ENCODE data around the gene RBMXL3. TPM values are rescaled to one million over a fixed set of nuclear protein-coding genes. Genes with fewer than 3 reads are reported as not detected.

Gene RBMXL3
- total RNA-seq, 4 donors from 2014 or later: not detected

GRCh38 chrX:115177932-115178331 lies 11.3 kb upstream of the RBMXL3 start:
- H3K36me3 ChIP-seq: no peaks in the 10 kb centered on the region
- H3K9me3 ChIP-seq: no peaks in the 10 kb centered on the region
- H3K4me3 ChIP-seq: no peak overlapping the region
- TF ChIP-seq CTCF (IDR thresholded peaks at IDR 0.05): no peak
- no peak for TF ChIP-seq POLR2A (IDR thresholded peaks at IDR 0.05)
- no peak for TF ChIP-seq EP300 (IDR thresholded peaks at IDR 0.05)
- peaks cover 0 to 9% of the 10 kb centered on the region in 2 donors for H3K27me3 ChIP-seq
- no peak for DNase-seq (ENCODE audit: low spot score in 2 of 2)
- H3K27ac ChIP-seq: no peak overlapping the region
- WGBS, 2 donors: 81 to 92% methylated on average over 4 of the region's 4 CpGs
- no peaks in the 10 kb centered on the region for H3K4me1 ChIP-seq

GRCh38 chrX:115178473-115178872 lies 10.7 kb upstream of the RBMXL3 start:
- Histone ChIP-seq H3K4me1 (no peaks in the 10 kb centered on the region), H3K36me3 (no peaks in the 10 kb centered on the region), H3K9me3 (no peaks in the 10 kb centered on the region), H3K27ac (no peak overlapping the region), H3K27me3 (peaks cover 0 to 12% of the 10 kb centered on the region in 2 donors), H3K4me3 (no peak overlapping the region)
- WGBS, 2 donors: 43 to 100% methylated on average over 1 of the region's 1 CpG
- TF ChIP-seq POLR2A (IDR thresholded peaks at IDR 0.05) (no peak), CTCF (IDR thresholded peaks at IDR 0.05) (no peak), EP300 (IDR thresholded peaks at IDR 0.05) (no peak)
- DNase-seq (ENCODE audit: low spot score in 2 of 2): no peak

GRCh38 chrX:115183980-115184379 lies 5.2 kb upstream of the RBMXL3 start:
- Histone ChIP-seq H3K36me3 (no peaks in the 10 kb centered on the region), H3K4me3 (no peak overlapping the region), H3K27me3 (peaks cover 0 to 12% of the 10 kb centered on the region in 2 donors), H3K4me1 (no peaks in the 10 kb centered on the region), H3K9me3 (no peaks in the 10 kb centered on the region), H3K27ac (no peak overlapping the region)
- WGBS, 2 donors: 73 to 81% methylated on average over 2 of the region's 2 CpGs
- TF ChIP-seq POLR2A (IDR thresholded peaks at IDR 0.05) (no peak), EP300 (IDR thresholded peaks at IDR 0.05) (no peak), CTCF (IDR thresholded peaks at IDR 0.05) (no peak)
- no peak for DNase-seq (ENCODE audit: low spot score in 2 of 2)

- 95 to 98% methylated on average over 15 to 58 of the region's 76 CpGs for WGBS, 2 donors
- TF ChIP-seq CTCF (IDR thresholded peaks at IDR 0.05): no peak
- no peak for TF ChIP-seq POLR2A (IDR thresholded peaks at IDR 0.05)
- no peak for TF ChIP-seq EP300 (IDR thresholded peaks at IDR 0.05)
- DNase-seq (ENCODE audit: low spot score in 2 of 2): no peak
Measured at GRCh38 chrX:115189646-115190635, 731 bp downstream of the RBMXL3 start.

More at GRCh38 chrX:115189646-115190635, 731 bp downstream of the RBMXL3 start:
- no peaks in the 10 kb centered on the region for H3K36me3 ChIP-seq
- no peaks in the 10 kb centered on the region for H3K9me3 ChIP-seq
- H3K27ac ChIP-seq: no peak overlapping the region
- H3K4me1 ChIP-seq: no peaks in the 10 kb centered on the region
- peaks cover 0 to 4% of the 10 kb centered on the region in 2 donors for H3K27me3 ChIP-seq
- no peak overlapping the region for H3K4me3 ChIP-seq

Data from tibial nerve (tissue), 4 donors.